ENCODE measurements around the gene MIDN. TPM values are rescaled to one million over a fixed set of nuclear protein-coding genes. Genes with fewer than 3 reads are reported as not detected.
"Not testable (repeated sequence)": the region's sequence is repeated elsewhere in the genome, so short reads cannot be mapped to it uniquely, and the experiment has no call there.

Gene MIDN
- total RNA-seq, 2 donors from 2014 or later = 35.8 to 42.9 TPM

GRCh38 chr19:1206864-1207450 is 41.4 kb upstream of the MIDN start:
- intact Hi-C loops (cut with DNase I) = no loop called here
- DNase-seq (ENCODE audit: low spot score) = no peak
- peaks cover 20% of the 10 kb centered on the region for H3K4me1 ChIP-seq (replicated peaks)

DNA sequence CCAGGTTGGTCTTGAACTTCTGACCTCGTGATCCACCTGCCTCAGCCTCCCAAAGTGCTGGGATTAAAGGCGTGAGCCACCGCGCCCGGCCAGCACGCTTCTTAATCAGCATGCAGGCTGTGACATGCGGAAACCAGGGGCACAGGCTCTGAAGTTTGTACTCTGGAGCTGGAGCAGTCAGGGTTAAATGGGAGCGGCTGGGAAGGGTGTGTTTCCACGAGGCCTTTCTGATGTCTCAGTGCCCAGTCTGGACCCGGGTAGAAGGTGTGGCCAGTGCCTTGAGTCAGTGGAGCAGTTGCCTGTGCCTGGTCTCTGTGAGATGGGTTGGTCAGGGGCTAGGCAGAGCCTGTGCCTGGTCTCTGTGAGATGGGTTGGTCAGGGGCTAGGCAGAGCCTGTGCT is 39.6 kb upstream of the MIDN start:
- peaks cover 27% of the 10 kb centered on the region for H3K4me1 ChIP-seq (replicated peaks)
- 73% methylated on average over 10 of the region's 10 CpGs for WGBS
- intact Hi-C loops (cut with DNase I); H3K4me3 ChIP-seq; DNase-seq (ENCODE audit: low spot score); H3K36me3 ChIP-seq; H3K9me3 ChIP-seq; H3K27me3 ChIP-seq (replicated peaks; ENCODE audit: insufficient read depth); H3K27ac ChIP-seq: not testable (repeated sequence)

More at GRCh38 chr19:1206864-1207450, 41.4 kb upstream of the MIDN start:
- H3K4me3 ChIP-seq = peak overlapping the region; percentile 61 to 68
- no peaks in the 10 kb centered on the region for H3K9me3 ChIP-seq
- WGBS = 2% methylated on average over 38 of the region's 38 CpGs
- TF ChIP-seq, protein P1, sequence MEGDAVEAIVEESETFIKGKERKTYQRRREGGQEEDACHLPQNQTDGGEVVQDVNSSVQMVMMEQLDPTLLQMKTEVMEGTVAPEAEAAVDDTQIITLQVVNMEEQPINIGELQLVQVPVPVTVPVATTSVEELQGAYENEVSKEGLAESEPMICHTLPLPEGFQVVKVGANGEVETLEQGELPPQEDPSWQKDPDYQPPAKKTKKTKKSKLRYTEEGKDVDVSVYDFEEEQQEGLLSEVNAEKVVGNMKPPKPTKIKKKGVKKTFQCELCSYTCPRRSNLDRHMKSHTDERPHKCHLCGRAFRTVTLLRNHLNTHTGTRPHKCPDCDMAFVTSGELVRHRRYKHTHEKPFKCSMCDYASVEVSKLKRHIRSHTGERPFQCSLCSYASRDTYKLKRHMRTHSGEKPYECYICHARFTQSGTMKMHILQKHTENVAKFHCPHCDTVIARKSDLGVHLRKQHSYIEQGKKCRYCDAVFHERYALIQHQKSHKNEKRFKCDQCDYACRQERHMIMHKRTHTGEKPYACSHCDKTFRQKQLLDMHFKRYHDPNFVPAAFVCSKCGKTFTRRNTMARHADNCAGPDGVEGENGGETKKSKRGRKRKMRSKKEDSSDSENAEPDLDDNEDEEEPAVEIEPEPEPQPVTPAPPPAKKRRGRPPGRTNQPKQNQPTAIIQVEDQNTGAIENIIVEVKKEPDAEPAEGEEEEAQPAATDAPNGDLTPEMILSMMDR (IDR thresholded peaks at IDR 0.05) = no peak
- TF ChIP-seq POLR2A (IDR thresholded peaks at IDR 0.05) = no peak
- no peak for TF ChIP-seq POLR2AphosphoS5 (IDR thresholded peaks at IDR 0.05)
- H3K27ac ChIP-seq = peak overlapping the region; percentile 68 to 79
- no peaks in the 10 kb centered on the region for H3K27me3 ChIP-seq (replicated peaks; ENCODE audit: insufficient read depth)
- H3K36me3 ChIP-seq = no peaks in the 10 kb centered on the region

DNA sequence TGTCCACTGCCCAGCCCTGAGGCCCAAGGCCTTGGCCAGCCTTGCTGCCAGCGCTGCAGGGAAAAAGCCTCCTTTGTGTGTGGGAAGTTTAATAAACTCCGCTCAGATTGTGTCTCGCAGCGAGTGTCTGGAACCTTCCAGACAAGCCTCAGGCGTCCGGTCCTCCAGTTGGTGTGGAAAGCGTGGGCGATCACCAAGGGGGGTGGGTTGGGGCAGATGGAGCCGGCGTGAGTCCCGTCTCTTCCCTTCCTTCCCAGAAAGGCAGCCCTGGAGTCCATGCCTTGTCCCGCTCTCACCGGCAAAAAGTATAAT is 38.2 kb upstream of the MIDN start:
- no peaks in the 10 kb centered on the region for H3K27me3 ChIP-seq (replicated peaks; ENCODE audit: insufficient read depth)
- H3K9me3 ChIP-seq = no peaks in the 10 kb centered on the region
- DNase-seq (ENCODE audit: low spot score) = no peak
- H3K4me1 ChIP-seq (replicated peaks) = peaks cover 40% of the 10 kb centered on the region
- no peak for TF ChIP-seq POLR2AphosphoS5 (IDR thresholded peaks at IDR 0.05)
- no peak for TF ChIP-seq POLR2A (IDR thresholded peaks at IDR 0.05)
- TF ChIP-seq, protein P1 (IDR thresholded peaks at IDR 0.05) = no peak
- no peaks in the 10 kb centered on the region for H3K36me3 ChIP-seq
- peak overlapping the region in 1 of 2 donors; percentile 14 for H3K27ac ChIP-seq
- H3K4me3 ChIP-seq = no peak overlapping the region
- WGBS = 80% methylated on average over 13 of the region's 13 CpGs
- intact Hi-C loops (cut with DNase I) = no loop called here

- peak; percentile 87 for DNase-seq (ENCODE audit: low spot score)
- TF ChIP-seq POLR2A (IDR thresholded peaks at IDR 0.05) = no peak
- TF ChIP-seq POLR2AphosphoS5 (IDR thresholded peaks at IDR 0.05) = peak; percentile 65
- WGBS = 57% methylated on average over 33 of the region's 33 CpGs
- Histone ChIP-seq H3K27me3 (replicated peaks; ENCODE audit: insufficient read depth) (no peaks in the 10 kb centered on the region), H3K9me3 (no peaks in the 10 kb centered on the region), H3K27ac (peak overlapping the region; percentile 53 to 67), H3K36me3 (no peaks in the 10 kb centered on the region), H3K4me3 (no peak overlapping the region), H3K4me1 (replicated peaks) (peaks cover 44% of the 10 kb centered on the region)
- intact Hi-C loops (cut with DNase I) = no loop called here
Measured at GRCh38 chr19:1211494-1212234, 36.7 kb upstream of the MIDN start.

DNA sequence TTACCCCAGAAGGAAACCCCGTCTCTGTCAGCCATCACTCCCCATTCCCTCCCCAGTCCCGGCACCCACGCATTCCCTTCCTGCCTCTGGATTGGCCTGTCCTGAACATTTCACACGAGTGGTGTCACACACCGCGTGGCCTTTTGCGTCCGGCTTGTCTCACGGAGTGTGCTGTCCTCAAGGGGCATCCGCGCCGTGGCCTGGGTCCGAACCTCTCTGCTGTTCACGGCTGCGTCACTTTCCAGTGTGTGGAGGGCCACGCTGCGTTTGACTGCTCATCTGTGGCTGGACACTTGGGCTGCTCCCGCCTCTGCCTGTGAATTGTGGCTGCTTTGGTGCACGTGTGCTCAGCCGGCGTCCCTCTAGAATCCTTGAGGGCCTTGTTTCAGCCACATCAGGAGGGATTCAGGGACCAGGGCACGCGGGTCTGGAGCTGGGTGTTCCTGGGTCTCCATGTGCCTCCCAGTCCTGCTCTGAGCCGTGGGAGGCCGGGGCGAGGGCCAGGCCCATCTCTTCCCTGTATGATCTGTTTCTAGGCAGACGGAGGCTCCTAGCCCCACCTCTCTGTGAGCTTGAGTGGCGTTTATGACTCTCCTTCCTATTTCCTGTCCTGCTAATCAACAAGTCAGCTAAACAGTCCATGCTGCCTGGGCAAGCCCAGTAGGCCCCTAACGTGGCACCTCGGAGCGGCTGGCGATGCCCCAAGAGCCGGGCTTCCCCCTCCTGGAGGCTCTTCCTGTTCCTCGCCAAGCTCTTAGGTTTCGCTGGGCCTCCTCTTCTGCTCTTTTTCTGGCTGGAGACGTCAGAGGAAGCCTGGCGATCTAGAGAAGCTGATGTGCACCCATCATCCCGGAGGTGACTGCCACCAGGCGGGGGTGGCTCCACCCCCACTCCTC is 34.7 kb upstream of the MIDN start:
- intact Hi-C loops (cut with DNase I) = no loop called here
- Histone ChIP-seq H3K4me3 (no peak overlapping the region), H3K4me1 (replicated peaks) (peaks cover 39% of the 10 kb centered on the region)

More for the DNA sequence above, 34.7 kb upstream of the MIDN start:
- Histone ChIP-seq H3K36me3 (no peaks in the 10 kb centered on the region), H3K27ac (peak overlapping the region; percentile 80 to 84), H3K27me3 (replicated peaks; ENCODE audit: insufficient read depth) (no peaks in the 10 kb centered on the region), H3K9me3 (no peaks in the 10 kb centered on the region)
- TF ChIP-seq POLR2A (IDR thresholded peaks at IDR 0.05) (peak; percentile 79), POLR2AphosphoS5 (IDR thresholded peaks at IDR 0.05) (peak; percentile 94)
- TF ChIP-seq, protein P1 (IDR thresholded peaks at IDR 0.05) = no peak
- WGBS = 32% methylated on average over 39 of the region's 39 CpGs
- peak; percentile 88 for DNase-seq (ENCODE audit: low spot score)
